K562 (cell line): ENCODE measurements around the gene PNKD. TPM values are rescaled to one million over a fixed set of nuclear protein-coding genes. Genes with fewer than 3 reads are reported as not detected.

Experiments used
- ATAC-seq: fragments of 200-7000 bp; cut with Tn5 transposase; 3 replicates; pipeline ENCODE4 v1.9.1; 2020; ENCODE audit warnings: moderate library complexity
- BruUV-seq: library from RNA; stranded (reverse); fragments of 400-500 nt; replicated peaks from 2 replicates; lab custom pipeline; 2021; lab: Mats Ljungman, UMichigan
- CTCF ChIA-PET: fragments of 300-600 bp; formaldehyde crosslinking; extraction: SDS; loops from one replicate; lab custom pipeline; 2021; ENCODE audit warnings: low intra/inter-chr PET ratio; lab: Yijun Ruan, JAX
- POLR2A ChIA-PET: fragments of 300-600, 350-650 bp; sonication (Branson Sonifier 250); formaldehyde crosslinking; extraction: SDS; loops from one replicate; lab custom pipeline; 2021; ENCODE audit warnings: antibody characterized with exemption, inconsistent platforms; lab: Yijun Ruan, JAX
- DNase-seq, 4 experiments: peaks; one replicate each; pipeline versions ENCODE4 v3.0.0 to v3.0.0-alpha.2; 2011 to 2018; ENCODE audit warnings: low spot score in 3 of 4, mixed read lengths in 3 of 4; ENCODE audit errors: extremely low read depth in 1 of 4
- FAIRE-seq: peaks from 2 replicates; lab custom pipeline; 2011; peaks lifted over from hg19 to GRCh38; lab: Jason Lieb, UNC
- H2AFZ ChIP-seq: 2 replicates; pipeline ENCODE4 v1.6.0; 2011; ENCODE audit warnings: low read depth, low read length, control low read depth, inconsistent platforms
- H3K27ac ChIP-seq: fragments of 200-600 bp; 3 replicates; pipeline ENCODE4 v1.8.0; 2011; ENCODE audit warnings: low read depth, mild to moderate bottlenecking, control low read depth, inconsistent platforms, low read length, moderate library complexity, mixed read lengths; ENCODE audit errors: extremely low read depth
- H3K27me3 ChIP-seq, 2 experiments: fragments of 300-600 bp in 1 of 2; 2 replicates in 1 of 2; 3 replicates in 1 of 2; pipeline versions ENCODE4 v1.6.0 to v1.8.0; 2011; ENCODE audit warnings: inconsistent platforms in 2 of 2, low read length in 2 of 2, mild to moderate bottlenecking in 1 of 2, mixed read lengths in 1 of 2, moderate library complexity in 1 of 2; ENCODE audit not compliant: control insufficient read depth in 2 of 2, insufficient read depth in 2 of 2
- H3K36me3 ChIP-seq: fragments of 300-600 bp; 3 replicates; pipeline ENCODE4 v1.8.0; 2011; ENCODE audit warnings: mild to moderate bottlenecking, low read length, inconsistent platforms; ENCODE audit not compliant: control insufficient read depth, insufficient read depth
- H3K4me1 ChIP-seq, 2 experiments: fragments of 200-600 bp in 1 of 2; replicated peaks in 1 of 2; 2 replicates in 1 of 2; 3 replicates in 1 of 2; pipeline versions ENCODE4 v1.5.1 to v1.8.0; 2011; ENCODE audit warnings: inconsistent platforms in 2 of 2, low read length in 2 of 2, mild to moderate bottlenecking in 1 of 2, mixed read lengths in 1 of 2, moderate library complexity in 1 of 2; ENCODE audit not compliant: control insufficient read depth in 2 of 2, insufficient read depth in 2 of 2
- H3K4me2 ChIP-seq: 2 replicates; pipeline ENCODE4 v1.6.1; 2011; ENCODE audit warnings: low read length, control low read depth, inconsistent platforms, mixed read lengths; ENCODE audit not compliant: insufficient read depth
- H3K4me3 ChIP-seq: fragments of 200-600 bp; sonication (generic), shearing (Covaris generic); 2 replicates; pipeline ENCODE4 v1.5.1; 2016; ENCODE audit warnings: control low read depth, inconsistent platforms
- H3K79me2 ChIP-seq: fragments of 200-600 bp; 3 replicates; pipeline ENCODE4 v1.8.0; 2011; ENCODE audit warnings: low read length, inconsistent platforms; ENCODE audit not compliant: control insufficient read depth, insufficient read depth
- H3K9ac ChIP-seq, 2 experiments: 2 replicates each; pipeline versions ENCODE4 v1.6.0 to v1.6.1; 2011; ENCODE audit warnings: low read depth in 2 of 2, low read length in 2 of 2, control low read depth in 1 of 2, inconsistent platforms in 1 of 2, mild to moderate bottlenecking in 1 of 2, mixed read lengths in 1 of 2; ENCODE audit not compliant: insufficient read depth in 1 of 2
- H3K9me1 ChIP-seq: one replicate; pipeline ENCODE4 v1.6.0; 2011; ENCODE audit warnings: inconsistent platforms, mild to moderate bottlenecking, low read length, moderate library complexity; ENCODE audit not compliant: control insufficient read depth, insufficient read depth
- H3K9me3 ChIP-seq: replicated peaks from 2 replicates; pipeline ENCODE4 v1.5.1; 2011; ENCODE audit warnings: low read depth, low read length, inconsistent platforms; ENCODE audit not compliant: control insufficient read depth, insufficient read depth
- H4K20me1 ChIP-seq: replicated peaks from 2 replicates; pipeline ENCODE4 v1.6.1; 2011; ENCODE audit warnings: low read length, inconsistent platforms, mixed read lengths; ENCODE audit not compliant: control insufficient read depth, insufficient read depth
- BRD4 ChIP-seq: fragments of 200-600 bp; sonication (generic); IDR thresholded peaks from 2 replicates; pipeline ENCODE4 v1.6.1; 2017; ENCODE audit warnings: inconsistent platforms
- HNRNPLL ChIP-seq: fragments of 200-400 bp; formaldehyde crosslinking; IDR thresholded peaks from 2 replicates; pipeline ENCODE4 v1.6.1; 2017; ENCODE audit warnings: low read length, low read depth, mild to moderate bottlenecking; ENCODE audit not compliant: poor library complexity, severe bottlenecking
- MEIS2 ChIP-seq: fragments of 450-650 bp; IDR thresholded peaks from 2 replicates; pipeline ENCODE4 v1.6.1; 2014; ENCODE audit warnings: mild to moderate bottlenecking; ENCODE audit not compliant: partially characterized antibody
- PBX2 ChIP-seq, 2 experiments: IDR thresholded peaks in 1 of 2; conservative IDR thresholded peaks in 1 of 2; 2 replicates each; pipeline ENCODE4 v1.6.1; 2016; ENCODE audit warnings: low read depth in 2 of 2, mild to moderate bottlenecking in 1 of 2, missing compliant biosample characterization in 1 of 2, missing genetic modification characterization in 1 of 2, moderate library complexity in 1 of 2
- PKNOX1 ChIP-seq: fragments of 450-650 bp; IDR thresholded peaks from 2 replicates; pipeline ENCODE4 v1.6.1; 2016
- TCF7L2 ChIP-seq: fragments of 150-350 bp; IDR thresholded peaks from 2 replicates; pipeline ENCODE4 v1.6.1; 2016; ENCODE audit warnings: low read depth, mild to moderate bottlenecking, low read length, moderate library complexity
- WGBS: fragments of 100-300 bp; shearing (Covaris generic); methylation state at CpG from one replicate; pipeline ENCODE4 v1.1.6; 2016; ENCODE audit warnings: low coverage, mixed read lengths; ENCODE audit not compliant: insufficient coverage; ENCODE audit errors: missing lambda C conversion rate; 5-methylcytosine and 5-hydroxymethylcytosine counted together
- in situ Hi-C: fragments of 300-500 bp; cut with MboI; formaldehyde crosslinking; loops from 4 replicates; pipeline ENCODE4 v1.15.0; 2018; ENCODE audit warnings: inconsistent platforms, mixed read lengths
- intact Hi-C: fragments of 100-400 bp; cut with micrococcal nuclease; formaldehyde crosslinking; loops from 2 replicates; pipeline ENCODE4 v1.14.2; 2022
- polyA plus RNA-seq, 8 experiments: library from polyadenylated mRNA; depleted of rRNA in 4 of 8; stranded (reverse) in 5 of 8; unstranded in 3 of 8; fragments of >200 nt; fragmentation: Nextera tagmentation in 2 of 8; fragmentation: Illumina TruSeq in 1 of 8; extraction: Ambion mirVana in 2 of 8; extraction: Trizol in 1 of 8; gene quantifications; 2 replicates each; pipeline versions ENCODE4 v1.2.1 to v1.2.3, GENCODE V29; 2011 to 2014; ENCODE audit warnings: inconsistent platforms in 1 of 8, missing spikeins in 1 of 8
- total RNA-seq, 7 experiments: library from RNA; depleted of rRNA in 6 of 7; stranded (reverse); fragments of >200 nt in 6 of 7; fragmentation: Illumina TruSeq in 2 of 7; extraction: Trizol in 2 of 7; gene quantifications; 2 replicates each; pipeline versions ENCODE4 v1.2.1 to v1.2.3, GENCODE V29; 2011 to 2021; ENCODE audit warnings: low replicate concordance in 1 of 7

Gene PNKD
- total and polyA plus RNA-seq, 9 of the 15 experiments (the other 6 are each of a cell fraction or from before 2014, with no cell fraction given) = 26.0 to 105 (median 60.1) TPM

DNA sequence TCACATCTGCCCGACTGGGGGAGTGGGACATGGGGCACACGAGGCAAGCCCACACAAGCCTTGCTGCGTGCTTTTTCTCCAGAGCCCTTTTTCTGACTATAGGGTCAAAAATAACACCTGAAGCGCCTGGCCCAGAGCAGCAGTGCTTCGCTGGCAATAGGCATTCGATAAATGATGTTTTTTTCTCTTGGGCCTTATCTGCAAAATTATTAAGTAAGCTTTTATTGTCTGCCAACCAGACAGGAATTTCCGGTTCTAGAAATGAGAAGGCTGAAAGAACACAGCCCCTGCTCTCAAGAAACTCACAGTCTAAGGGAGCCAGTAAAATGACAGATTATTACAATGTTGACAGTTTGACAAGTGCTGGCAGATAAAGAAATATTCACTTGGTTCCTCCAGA, 24.7 kb downstream of the PNKD start:
- Histone ChIP-seq H3K79me2 (peaks cover 28% of the 10 kb centered on the region), H4K20me1 (no peaks in the 10 kb centered on the region), H3K27ac (peak overlapping the region; percentile 34; the same call in 1 of the 3 replicates), H3K4me1 (peaks cover 32 to 40% of the 10 kb centered on the region in 2 experiments; a peak in 4 of 5 replicates), H2AFZ (peak overlapping the region; percentile 79), H3K36me3 (peaks cover 6% of the 10 kb centered on the region; the same call in 2 of the 3 replicates), H3K9me3 (no peaks in the 10 kb centered on the region), H3K4me3 (no peak overlapping the region), H3K9ac (peak overlapping the region in 1 of 2 experiments; percentile 78; a peak in 2 of 4 replicates), H3K27me3 (no peaks in the 10 kb centered on the region), H3K9me1 (peaks cover 3% of the 10 kb centered on the region), H3K4me2 (no peak overlapping the region)
- ChIA-PET POLR2A (interaction anchor here (2.2 kb wide), 1 partner anchor 99 kb away, joined by 8 read pairs; no protein-coding TSS in a partner anchor), CTCF (no interaction called here)
- ATAC-seq (no peak), FAIRE-seq (no peak), DNase-seq (no peak)
- TF ChIP-seq HNRNPLL = no peak
- TF ChIP-seq MEIS2 = peak; percentile 39
- peak; percentile 22; the same call in 1 of the 2 replicates for TF ChIP-seq PKNOX1
- TF ChIP-seq PBX2 (CRISPR knock-in tag; IDR thresholded peaks at IDR 0.05; ENCODE audit: low read depth) = no peak
- 0 out of 2 replicates have a peak, but pooled peaks have one; percentile 26 for TF ChIP-seq PBX2 (tag; conservative IDR thresholded peaks at IDR 0.05; ENCODE audit: low read depth)
- TF ChIP-seq TCF7L2 = no peak
- TF ChIP-seq BRD4 = no peak
- no TSS peak for BruUV-seq
- intact Hi-C loops (no loop called here), in situ Hi-C loops (no loop called here)
- WGBS = 78% methylated on average over 5 of the region's 7 CpGs
